Pancreas (tissue), 10 donors: Measurements from ENCODE around the gene EFTUD2. TPM values are rescaled to one million over a fixed set of nuclear protein-coding genes. Genes with fewer than 3 reads are reported as not detected.

ENCODE experiments used
- ATAC-seq, 4 donors: fragments of 200-7000 bp; cut with Tn5 transposase; one replicate each; pipeline versions ENCODE4 v1.8.0 to v1.9.1; 2020; ENCODE audit warnings: mild to moderate bottlenecking in 4 of 4, moderate library complexity in 4 of 4
- DNase-seq, 6 donors: peaks; one replicate each; pipeline ENCODE4 v3.0.0-alpha.2; 2020
- FAIRE-seq: peaks from 2 replicates; lab custom pipeline; 2012; peaks lifted over from hg19 to GRCh38; lab: Jason Lieb, UNC
- H3K27ac ChIP-seq, 4 donors: fragments of 200-600 bp; sonication (generic); 1 replicate in 3 of 4; 2 replicates in 1 of 4; pipeline versions ENCODE4 v1.5.0 to v1.8.0; 2020
- H3K27me3 ChIP-seq, 4 donors: fragments of 200-600 bp; one replicate each; pipeline ENCODE4 v1.8.0; 2021
- H3K36me3 ChIP-seq, 3 donors: fragments of 200-600 bp; sonication (generic) in 1 of 3; one replicate each; pipeline versions ENCODE4 v1.5.0 to v1.8.0; 2020 to 2021
- H3K4me1 ChIP-seq, 3 donors: fragments of 200-600 bp; one replicate each; pipeline ENCODE4 v1.8.0; 2021
- H3K4me3 ChIP-seq, 4 donors: fragments of 200-600 bp; sonication (generic) in 2 of 4; one replicate each; pipeline versions ENCODE4 v1.5.0 to v1.8.0; 2020 to 2021
- H3K9me3 ChIP-seq, 4 donors: fragments of 200-600 bp; one replicate each; pipeline ENCODE4 v1.8.0; 2021
- CTCF ChIP-seq, 4 donors: fragments of 200-600 bp; sonication (generic) in 3 of 4; IDR thresholded peaks; one replicate each; pipeline versions ENCODE4 v1.5.0 to v1.8.0; 2021; ENCODE audit warnings: antibody characterized with exemption in 4 of 4
- WGBS, 2 donors: extraction: QIAGEN DNeasy Blood & Tissue Kit; methylation state at CpG; one replicate each; pipeline ENCODE4 v1.1.7; 2013; 5-methylcytosine and 5-hydroxymethylcytosine counted together
- intact Hi-C, 3 donors: fragments of 100-400 bp; cut with DNase I; formaldehyde crosslinking; loops; one replicate each; pipeline versions ENCODE4 v1.11.1 to v1.14.2; 2022
- polyA plus RNA-seq, 2 donors: library from polyadenylated mRNA; stranded (reverse); fragments of 200-250 nt; gene quantifications; one replicate each; pipeline ENCODE4 v1.2.3, GENCODE V29; 2013
- total RNA-seq, 6 donors: library from RNA; stranded (reverse); fragmentation: NEBNext Ultra II Directional in 4 of 6; extraction: Animal tissue kit (Norgen Biotek cat#: 25700) in 4 of 6; gene quantifications; one replicate each; pipeline versions ENCODE4 v1.2.1 to v1.2.4, GENCODE V29; 2021 to 2023
- donor health status: healthy with polysubstance abuse.
- donor health status: DM: no; HTN: no; CAD: no; lungs with moderate emphysema.
- donor health status: DM: no; HTN: no; CAD: no.
- donor health status: control.
- donor health status: control.
- donor health status: Bipolar disorder and iron deficiency.
- donor health status: DM: yes; HTN: yes; CAD: no.
- donor health status: DM: no; HTN: no; CAD: no.
- donor health status: DM: no; HTN: no; CAD: no.
- donor health status: DM: yes; HTN: yes; CAD: no.

EFTUD2 gene
- total and polyA plus RNA-seq, 8 donors = 18.8 to 42.7 (median 33.5) TPM

GRCh38 chr17:44881145-44881544 lies 18.1 kb downstream of the EFTUD2 start:
- no peak for TF ChIP-seq CTCF (IDR thresholded peaks at IDR 0.05)
- intact Hi-C loops = no loop called here
- FAIRE-seq (no peak), ATAC-seq (no peak), DNase-seq (no peak)
- 91 to 96% methylated on average over 4 of the region's 4 CpGs for WGBS, 2 donors
- Histone ChIP-seq H3K27ac (no peak overlapping the region), H3K9me3 (no peaks in the 10 kb centered on the region), H3K27me3 (no peaks in the 10 kb centered on the region), H3K4me3 (no peak overlapping the region), H3K36me3 (peaks cover 3 to 72% (median 19%) of the 10 kb centered on the region in 3 donors), H3K4me1 (no peaks in the 10 kb centered on the region)

- H3K4me3 ChIP-seq = no peak overlapping the region
- H3K27me3 ChIP-seq = no peaks in the 10 kb centered on the region
- DNase-seq (no peak), FAIRE-seq (no peak), ATAC-seq (no peak)
- H3K27ac ChIP-seq = no peak overlapping the region
- peaks cover 8 to 82% (median 25%) of the 10 kb centered on the region in 3 donors for H3K36me3 ChIP-seq
- 82 to 84% methylated on average over 2 of the region's 2 CpGs for WGBS, 2 donors
- TF ChIP-seq CTCF (IDR thresholded peaks at IDR 0.05) = no peak
- H3K9me3 ChIP-seq = no peaks in the 10 kb centered on the region
- H3K4me1 ChIP-seq = no peaks in the 10 kb centered on the region
- intact Hi-C loops = no loop called here
Measured at GRCh38 chr17:44880062-44880461, 19.2 kb downstream of the EFTUD2 start.

GRCh38 chr17:44879376-44879775 lies 19.9 kb downstream of the EFTUD2 start:
- no peak for DNase-seq
- 84 to 96% methylated on average over 6 of the region's 6 CpGs for WGBS, 2 donors
- TF ChIP-seq CTCF (IDR thresholded peaks at IDR 0.05) = no peak
- no peak for ATAC-seq
- Histone ChIP-seq H3K27ac (no peak overlapping the region), H3K4me3 (no peak overlapping the region), H3K9me3 (no peaks in the 10 kb centered on the region), H3K27me3 (no peaks in the 10 kb centered on the region), H3K36me3 (peaks cover 8 to 75% (median 28%) of the 10 kb centered on the region in 3 donors), H3K4me1 (no peaks in the 10 kb centered on the region)
- intact Hi-C loops = no loop called here
- FAIRE-seq = no peak

GRCh38 chr17:44878627-44879221 lies 20.5 kb downstream of the EFTUD2 start:
- Histone ChIP-seq H3K27ac (no peak overlapping the region), H3K27me3 (no peaks in the 10 kb centered on the region), H3K9me3 (no peaks in the 10 kb centered on the region), H3K4me1 (no peaks in the 10 kb centered on the region), H3K36me3 (peaks cover 8 to 69% (median 28%) of the 10 kb centered on the region in 3 donors), H3K4me3 (no peak overlapping the region)
- ATAC-seq (peak in 2 of 4 donors; percentile 38), FAIRE-seq (peak; percentile 43), DNase-seq (no peak)
- 56 to 57% methylated on average over 6 of the region's 6 CpGs for WGBS, 2 donors
- peak in 1 of 4 donors; percentile 22 for TF ChIP-seq CTCF (IDR thresholded peaks at IDR 0.05)
- intact Hi-C loops = no loop called here

GRCh38 chr17:44877121-44877520 lies 22.1 kb downstream of the EFTUD2 start:
- ATAC-seq = no peak
- no peak for TF ChIP-seq CTCF (IDR thresholded peaks at IDR 0.05)
- Histone ChIP-seq H3K9me3 (no peaks in the 10 kb centered on the region), H3K27me3 (no peaks in the 10 kb centered on the region), H3K4me1 (no peaks in the 10 kb centered on the region), H3K36me3 (peaks cover 8 to 67% (median 21%) of the 10 kb centered on the region in 3 donors), H3K4me3 (no peak overlapping the region), H3K27ac (no peak overlapping the region)
- no peak for FAIRE-seq
- DNase-seq = no peak
- WGBS, 2 donors = 79 to 86% methylated on average over 5 of the region's 5 CpGs
- intact Hi-C loops = no loop called here
